ENCODE measurements around the gene BOC.

The BOC gene

DNA sequence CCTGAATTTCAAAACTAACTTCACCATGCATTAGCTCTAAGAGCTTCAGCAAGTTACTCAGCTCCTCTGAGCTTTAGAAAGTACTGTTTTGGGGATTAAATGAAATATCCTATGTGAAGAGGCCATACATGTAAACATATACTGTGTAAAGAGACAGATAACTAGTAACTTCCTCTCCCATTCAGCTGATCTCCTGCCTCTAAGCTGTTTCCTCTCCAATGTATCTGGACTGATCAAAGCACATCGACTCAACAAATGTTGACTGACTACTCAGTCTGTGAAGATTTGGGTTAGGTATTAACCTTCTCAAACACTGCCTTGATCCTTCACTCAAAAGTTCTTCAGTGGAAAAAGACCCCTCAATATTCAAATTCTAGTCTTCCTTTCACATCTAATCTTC is 82.0 kb downstream of the BOC start:
- Histone ChIP-seq H3K36me3 (ENCODE audit: control insufficient read depth, insufficient read depth, low read length) (no peaks in the 10 kb centered on the region), H3K27ac (ENCODE audit: low read depth, low read length) (no peak overlapping the region), H3K9ac (ENCODE audit: low read length) (no peak overlapping the region), H3K4me3 (ENCODE audit: low read length) (no peak overlapping the region), H3K27me3 (ENCODE audit: control insufficient read depth, insufficient read depth, low read length) (no peaks in the 10 kb centered on the region), H3K4me1 (ENCODE audit: control insufficient read depth, insufficient read depth, low read length) (peaks cover 7% of the 10 kb centered on the region)

DNA sequence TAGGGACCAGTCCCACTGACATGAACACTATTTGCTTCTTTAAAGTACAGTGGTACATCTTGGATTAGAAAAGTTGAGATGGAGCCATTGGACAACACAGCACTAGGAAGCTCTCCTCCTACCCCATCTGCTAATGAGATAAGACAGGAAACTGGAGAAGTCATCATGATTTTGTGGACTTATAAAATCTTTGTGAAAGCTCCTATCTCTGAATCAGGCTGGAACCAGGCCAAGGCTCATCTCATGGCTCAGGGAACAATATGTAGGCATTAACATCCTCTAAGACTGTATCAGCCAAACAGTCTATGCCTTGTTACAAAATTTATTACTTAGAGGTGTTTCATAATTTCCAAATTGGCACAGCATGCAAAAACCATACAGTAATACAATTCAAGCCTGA is 84.1 kb downstream of the BOC start:
- Histone ChIP-seq H3K4me1 (ENCODE audit: control insufficient read depth, insufficient read depth, low read length) (peaks cover 7% of the 10 kb centered on the region), H3K9ac (ENCODE audit: low read length) (no peak overlapping the region), H3K27me3 (ENCODE audit: control insufficient read depth, insufficient read depth, low read length) (no peaks in the 10 kb centered on the region), H3K27ac (ENCODE audit: low read depth, low read length) (no peak overlapping the region), H3K36me3 (ENCODE audit: control insufficient read depth, insufficient read depth, low read length) (no peaks in the 10 kb centered on the region), H3K4me3 (ENCODE audit: low read length) (no peak overlapping the region)

DNA sequence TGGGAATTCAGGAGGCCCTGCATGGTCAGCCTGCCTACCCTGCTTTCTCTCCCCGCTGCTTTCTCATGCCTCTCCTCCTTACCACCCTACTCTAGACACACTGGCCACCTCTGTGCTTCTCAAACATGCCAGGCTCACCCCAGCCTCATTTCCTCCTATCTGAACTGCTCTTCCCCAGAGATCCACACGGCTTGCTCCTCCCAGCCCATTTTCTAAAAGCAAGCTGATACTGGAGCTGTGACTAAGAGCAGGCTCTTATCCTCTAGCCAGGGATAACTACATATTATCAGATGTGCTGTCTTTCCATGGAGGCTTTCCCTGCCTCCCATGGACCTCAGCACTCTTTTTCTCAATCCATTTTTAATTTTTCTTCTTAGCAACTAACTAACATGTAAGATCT is 85.9 kb downstream of the BOC start:
- no peaks in the 10 kb centered on the region for H3K36me3 ChIP-seq (ENCODE audit: control insufficient read depth, insufficient read depth, low read length)
- H3K27me3 ChIP-seq (ENCODE audit: control insufficient read depth, insufficient read depth, low read length), result no peaks in the 10 kb centered on the region
- no peaks in the 10 kb centered on the region for H3K4me1 ChIP-seq (ENCODE audit: control insufficient read depth, insufficient read depth, low read length)
- H3K4me3 ChIP-seq (ENCODE audit: low read length), result no peak overlapping the region
- no peak overlapping the region for H3K9ac ChIP-seq (ENCODE audit: low read length)
- no peak overlapping the region for H3K27ac ChIP-seq (ENCODE audit: low read depth, low read length)

DNA sequence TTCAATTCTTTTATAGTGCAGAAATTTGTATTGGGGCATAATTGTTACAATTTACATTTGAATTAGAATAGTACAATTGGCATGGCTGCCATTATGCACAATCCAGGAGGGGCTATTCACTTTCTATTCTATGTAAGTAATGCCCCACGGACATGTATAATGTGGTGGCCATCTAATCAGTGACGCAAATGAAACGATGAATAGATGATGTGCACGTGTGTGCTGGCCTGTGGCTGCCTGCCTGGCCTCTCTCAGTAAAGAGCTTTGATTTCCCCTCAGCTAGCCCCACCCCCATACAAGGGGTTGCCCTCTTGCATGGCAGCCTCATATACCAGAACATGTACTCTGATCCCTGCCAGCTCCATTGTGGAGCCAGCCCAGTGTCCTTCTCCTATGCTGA is 86.5 kb downstream of the BOC start:
- Histone ChIP-seq H3K36me3 (ENCODE audit: control insufficient read depth, insufficient read depth, low read length) (no peaks in the 10 kb centered on the region), H3K27me3 (ENCODE audit: control insufficient read depth, insufficient read depth, low read length) (no peaks in the 10 kb centered on the region), H3K27ac (ENCODE audit: low read depth, low read length) (no peak overlapping the region), H3K4me3 (ENCODE audit: low read length) (no peak overlapping the region), H3K9ac (ENCODE audit: low read length) (no peak overlapping the region), H3K4me1 (ENCODE audit: control insufficient read depth, insufficient read depth, low read length) (no peaks in the 10 kb centered on the region)

DNA sequence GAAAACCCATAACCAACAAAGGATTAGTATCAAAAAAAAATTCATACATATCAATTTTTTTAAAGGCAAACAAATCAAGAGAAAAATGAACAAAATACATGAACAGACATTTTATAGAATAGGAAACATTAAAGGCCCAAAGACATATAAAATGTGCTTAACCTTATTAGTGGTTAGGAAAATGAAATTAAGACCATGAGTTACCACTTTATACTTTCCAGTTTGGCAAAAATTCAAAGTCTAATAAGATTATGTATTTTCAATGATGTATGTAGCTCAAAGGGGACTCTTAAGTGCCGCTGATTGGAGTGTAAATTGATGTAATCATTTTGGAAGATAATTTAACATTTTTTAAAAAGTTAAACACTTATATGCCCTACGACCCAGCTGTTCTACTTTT is 89.2 kb downstream of the BOC start:
- H3K9ac ChIP-seq (ENCODE audit: low read length), result no peak overlapping the region
- H3K4me3 ChIP-seq (ENCODE audit: low read length), result no peak overlapping the region
- H3K27ac ChIP-seq (ENCODE audit: low read depth, low read length), result no peak overlapping the region
- H3K4me1 ChIP-seq (ENCODE audit: control insufficient read depth, insufficient read depth, low read length), result no peaks in the 10 kb centered on the region
- H3K36me3 ChIP-seq (ENCODE audit: control insufficient read depth, insufficient read depth, low read length), result no peaks in the 10 kb centered on the region
- H3K27me3 ChIP-seq (ENCODE audit: control insufficient read depth, insufficient read depth, low read length), result no peaks in the 10 kb centered on the region

DNA sequence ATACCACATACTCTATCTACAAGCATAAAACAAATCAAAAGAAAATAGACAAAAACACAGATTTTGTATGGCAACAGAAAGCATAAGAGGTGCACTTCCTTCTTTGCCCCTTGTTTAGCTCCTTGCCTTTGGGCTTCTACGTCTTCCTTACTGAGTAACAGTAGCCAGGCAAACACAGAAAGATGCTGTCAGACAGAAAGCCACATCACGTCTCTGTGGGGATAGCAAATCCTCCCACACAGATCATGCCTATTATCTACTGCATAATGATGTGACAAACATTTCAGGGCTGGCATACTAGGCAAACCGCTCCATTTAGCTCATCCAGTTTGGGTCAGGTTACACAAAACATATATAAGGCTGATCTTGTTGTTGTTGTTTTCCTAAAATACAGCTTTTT is 92.7 kb downstream of the BOC start:
- H3K4me1 ChIP-seq (ENCODE audit: control insufficient read depth, insufficient read depth, low read length), result no peaks in the 10 kb centered on the region
- no peaks in the 10 kb centered on the region for H3K27me3 ChIP-seq (ENCODE audit: control insufficient read depth, insufficient read depth, low read length)
- H3K36me3 ChIP-seq (ENCODE audit: control insufficient read depth, insufficient read depth, low read length), result no peaks in the 10 kb centered on the region
- no peak overlapping the region for H3K9ac ChIP-seq (ENCODE audit: low read length)
- no peak overlapping the region for H3K27ac ChIP-seq (ENCODE audit: low read depth, low read length)
- no peak overlapping the region for H3K4me3 ChIP-seq (ENCODE audit: low read length)

DNA sequence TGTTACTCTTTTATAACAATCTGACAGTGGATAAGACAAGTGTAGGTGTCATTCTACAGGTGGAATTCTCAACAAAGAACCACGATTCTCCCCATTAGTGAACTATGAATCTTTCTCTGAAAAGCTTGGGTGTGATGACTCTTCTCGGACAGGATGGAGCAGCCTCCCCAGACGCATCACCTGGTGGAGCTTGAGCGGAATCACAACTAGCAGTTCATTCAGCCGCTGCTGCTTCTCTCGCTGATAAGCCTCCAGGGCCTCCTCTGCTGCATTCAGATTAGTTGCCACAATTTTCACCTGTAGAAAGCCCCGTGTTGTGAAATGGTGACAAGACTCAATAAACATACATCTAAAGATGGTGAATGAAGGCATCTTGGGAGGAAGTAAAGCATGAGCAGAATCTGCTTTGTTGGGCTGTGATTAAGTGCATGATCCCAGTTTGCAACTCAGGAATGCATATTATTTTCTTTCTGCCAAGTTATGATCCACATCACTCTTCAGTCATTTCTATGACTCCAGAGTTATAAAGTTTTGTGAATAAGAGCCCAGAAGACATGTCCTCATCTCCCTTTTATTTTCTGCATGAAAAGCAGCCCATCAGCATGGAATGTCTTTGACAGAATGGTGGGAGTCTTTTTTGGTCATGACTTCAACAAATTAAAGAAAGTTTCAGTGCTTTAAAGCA is 93.6 kb downstream of the BOC start:
- Histone ChIP-seq H3K27ac (ENCODE audit: low read depth, low read length) (no peak overlapping the region), H3K4me3 (ENCODE audit: low read length) (no peak overlapping the region), H3K4me1 (ENCODE audit: control insufficient read depth, insufficient read depth, low read length) (no peaks in the 10 kb centered on the region), H3K27me3 (ENCODE audit: control insufficient read depth, insufficient read depth, low read length) (no peaks in the 10 kb centered on the region), H3K36me3 (ENCODE audit: control insufficient read depth, insufficient read depth, low read length) (no peaks in the 10 kb centered on the region), H3K9ac (ENCODE audit: low read length) (no peak overlapping the region)

DNA sequence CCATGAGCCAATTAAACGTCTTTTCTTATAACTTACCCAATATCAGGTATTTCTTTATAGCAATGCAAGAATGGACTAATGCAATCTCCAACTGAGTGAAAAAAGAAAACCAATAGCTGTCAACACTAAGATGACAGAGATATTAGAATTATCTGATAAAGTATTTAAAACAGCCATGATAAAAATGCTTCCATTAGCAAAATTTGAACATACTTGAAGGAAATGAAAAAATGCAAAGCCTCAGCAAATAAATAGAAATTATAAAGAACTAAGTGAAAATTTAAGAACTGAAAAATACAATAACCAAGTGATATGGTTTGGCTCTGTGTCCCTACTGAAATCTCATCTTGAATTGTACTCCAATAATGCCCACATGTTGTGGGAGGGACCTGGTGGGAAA is 99.6 kb downstream of the BOC start:
- no peak overlapping the region for H3K9ac ChIP-seq (ENCODE audit: low read length)
- no peaks in the 10 kb centered on the region for H3K27me3 ChIP-seq (ENCODE audit: control insufficient read depth, insufficient read depth, low read length)
- H3K27ac ChIP-seq (ENCODE audit: low read depth, low read length), result no peak overlapping the region
- H3K4me1 ChIP-seq (ENCODE audit: control insufficient read depth, insufficient read depth, low read length), result no peaks in the 10 kb centered on the region
- no peaks in the 10 kb centered on the region for H3K36me3 ChIP-seq (ENCODE audit: control insufficient read depth, insufficient read depth, low read length)
- no peak overlapping the region for H3K4me3 ChIP-seq (ENCODE audit: low read length)

DNA sequence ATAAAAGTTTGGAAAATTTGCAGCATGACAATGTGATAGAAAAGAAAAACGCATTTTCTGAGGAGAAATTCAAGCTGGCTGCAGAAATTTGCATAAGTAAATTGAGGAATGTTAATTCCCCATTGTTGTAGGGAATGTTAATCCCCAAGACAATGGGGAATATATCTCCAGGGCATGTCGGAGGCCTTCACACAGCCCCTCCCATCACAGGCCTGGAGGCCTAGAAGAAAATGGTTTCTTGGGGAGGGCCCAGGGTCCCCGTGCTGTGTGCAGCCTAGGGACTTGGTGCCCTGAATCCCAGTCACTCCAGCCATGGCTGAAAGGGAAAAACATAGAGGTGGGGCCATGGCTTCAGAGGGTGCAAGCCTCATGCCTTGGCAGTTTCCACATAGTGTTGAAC is 101.1 kb downstream of the BOC start:
- no peak overlapping the region for H3K4me3 ChIP-seq (ENCODE audit: low read length)
- no peaks in the 10 kb centered on the region for H3K36me3 ChIP-seq (ENCODE audit: control insufficient read depth, insufficient read depth, low read length)
- no peaks in the 10 kb centered on the region for H3K4me1 ChIP-seq (ENCODE audit: control insufficient read depth, insufficient read depth, low read length)
- no peak overlapping the region for H3K9ac ChIP-seq (ENCODE audit: low read length)
- no peaks in the 10 kb centered on the region for H3K27me3 ChIP-seq (ENCODE audit: control insufficient read depth, insufficient read depth, low read length)
- H3K27ac ChIP-seq (ENCODE audit: low read depth, low read length), result no peak overlapping the region

DNA sequence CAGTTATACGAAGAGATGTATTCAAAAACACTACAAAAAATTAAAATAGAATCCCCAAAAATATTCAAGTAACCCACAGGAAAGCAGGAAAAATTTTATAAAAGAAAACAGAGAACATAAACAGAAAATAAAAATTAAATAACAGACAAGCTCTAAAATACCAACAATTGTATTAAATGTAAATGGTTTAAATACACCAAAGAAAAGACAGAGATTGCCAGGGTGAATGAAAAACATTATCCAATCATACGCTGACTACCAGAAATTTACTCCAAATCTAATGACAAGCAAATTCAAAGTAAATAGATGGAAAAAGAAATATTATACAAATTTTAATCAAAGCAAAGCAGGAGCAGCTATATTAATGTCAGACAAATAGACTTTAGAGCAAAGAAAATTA is 103.6 kb downstream of the BOC start:
- Histone ChIP-seq H3K36me3 (ENCODE audit: control insufficient read depth, insufficient read depth, low read length) (no peaks in the 10 kb centered on the region), H3K4me1 (ENCODE audit: control insufficient read depth, insufficient read depth, low read length) (no peaks in the 10 kb centered on the region), H3K4me3 (ENCODE audit: low read length) (no peak overlapping the region), H3K27ac (ENCODE audit: low read depth, low read length) (no peak overlapping the region), H3K27me3 (ENCODE audit: control insufficient read depth, insufficient read depth, low read length) (no peaks in the 10 kb centered on the region), H3K9ac (ENCODE audit: low read length) (no peak overlapping the region)

DNA sequence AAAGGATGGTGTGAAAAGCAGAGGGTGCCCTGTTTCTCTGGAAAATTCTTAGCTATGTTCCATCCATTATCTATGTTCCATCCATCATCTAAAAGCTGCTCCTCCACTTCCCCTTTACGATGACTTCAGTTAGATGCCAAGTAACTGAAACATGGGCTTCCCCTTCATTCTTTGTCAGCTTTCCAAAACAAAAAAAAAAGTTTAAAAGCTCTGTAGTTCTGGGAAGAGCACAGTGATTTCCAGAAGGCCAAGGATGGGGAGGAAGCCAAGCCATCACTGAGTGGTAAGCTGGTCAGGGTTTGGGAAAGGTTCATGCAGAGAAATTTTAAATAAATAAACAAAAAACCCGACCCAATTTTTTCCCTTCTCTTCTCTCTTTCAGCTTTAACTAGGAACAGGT is 118.4 kb downstream of the BOC start:
- Histone ChIP-seq H3K4me1 (ENCODE audit: control insufficient read depth, insufficient read depth, low read length) (no peaks in the 10 kb centered on the region), H3K27me3 (ENCODE audit: control insufficient read depth, insufficient read depth, low read length) (no peaks in the 10 kb centered on the region), H3K4me3 (ENCODE audit: low read length) (no peak overlapping the region), H3K9ac (ENCODE audit: low read length) (no peak overlapping the region), H3K27ac (ENCODE audit: low read depth, low read length) (no peak overlapping the region), H3K36me3 (ENCODE audit: control insufficient read depth, insufficient read depth, low read length) (no peaks in the 10 kb centered on the region)

DNA sequence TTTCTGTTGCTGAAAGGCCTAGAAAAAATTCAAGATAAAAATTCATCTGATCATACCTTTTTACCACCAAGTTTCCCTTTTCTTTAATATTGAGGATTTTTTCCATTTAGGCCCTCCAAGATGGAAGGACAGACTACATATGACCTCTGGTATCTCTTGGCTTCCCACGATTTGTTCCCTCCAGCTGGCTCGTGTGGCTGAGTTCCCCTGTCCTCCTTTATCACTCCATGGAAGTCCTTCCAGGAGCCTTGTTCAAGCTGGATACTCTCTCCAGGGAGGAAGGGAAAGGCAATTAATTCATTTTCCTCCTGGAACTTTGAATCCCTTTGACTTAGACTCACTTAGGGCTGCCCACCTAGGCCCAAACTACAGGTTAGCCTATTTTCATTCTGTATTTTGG is 119.4 kb downstream of the BOC start:
- Histone ChIP-seq H3K36me3 (ENCODE audit: control insufficient read depth, insufficient read depth, low read length) (no peaks in the 10 kb centered on the region), H3K4me1 (ENCODE audit: control insufficient read depth, insufficient read depth, low read length) (no peaks in the 10 kb centered on the region), H3K27me3 (ENCODE audit: control insufficient read depth, insufficient read depth, low read length) (no peaks in the 10 kb centered on the region), H3K9ac (ENCODE audit: low read length) (no peak overlapping the region), H3K27ac (ENCODE audit: low read depth, low read length) (no peak overlapping the region), H3K4me3 (ENCODE audit: low read length) (no peak overlapping the region)

DNA sequence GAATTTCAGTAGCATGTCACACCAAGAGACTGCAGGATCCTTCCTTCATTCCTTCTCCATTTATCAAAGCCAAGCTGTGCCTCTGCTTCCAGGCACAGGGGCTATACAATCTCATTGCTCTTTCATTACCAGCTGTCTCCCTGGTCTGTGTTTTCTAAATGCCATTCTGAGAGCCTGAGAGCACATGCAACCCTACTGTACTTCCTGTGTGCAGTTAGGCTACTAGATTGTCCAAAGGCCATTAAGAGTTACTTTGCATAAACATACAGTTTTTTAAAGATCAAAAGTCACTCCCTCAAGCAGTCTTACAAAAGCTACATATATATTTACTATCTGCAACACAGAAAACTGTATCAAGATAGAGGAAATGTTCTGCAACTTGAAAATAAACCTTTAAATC is 119.8 kb downstream of the BOC start:
- no peaks in the 10 kb centered on the region for H3K36me3 ChIP-seq (ENCODE audit: control insufficient read depth, insufficient read depth, low read length)
- H3K9ac ChIP-seq (ENCODE audit: low read length), result no peak overlapping the region
- no peak overlapping the region for H3K27ac ChIP-seq (ENCODE audit: low read depth, low read length)
- no peaks in the 10 kb centered on the region for H3K4me1 ChIP-seq (ENCODE audit: control insufficient read depth, insufficient read depth, low read length)
- H3K27me3 ChIP-seq (ENCODE audit: control insufficient read depth, insufficient read depth, low read length), result no peaks in the 10 kb centered on the region
- no peak overlapping the region for H3K4me3 ChIP-seq (ENCODE audit: low read length)

Data from rectal smooth muscle tissue (tissue), 1 donor.